ENCODE data around the gene C9orf40.

DNA sequence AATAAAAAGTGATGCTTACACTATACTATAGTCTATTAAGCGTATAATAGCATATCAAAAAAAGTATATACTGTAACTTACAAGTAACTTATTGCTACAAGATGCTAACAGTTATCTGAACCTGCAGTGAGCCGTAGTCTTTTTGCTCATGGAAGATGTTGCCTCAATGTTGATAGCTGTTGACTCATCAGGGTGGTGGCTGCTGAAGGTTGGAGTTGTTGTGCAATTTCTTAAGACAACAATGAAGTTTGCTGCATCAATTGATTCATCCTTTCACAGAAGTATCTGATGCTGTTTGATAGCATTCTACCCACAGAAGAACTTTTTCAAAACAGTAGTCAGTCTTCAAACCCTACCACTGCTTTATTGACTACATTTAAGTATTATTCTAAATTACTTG lies 7.8 kb upstream of the C9orf40 start:
- TF ChIP-seq, protein P1, sequence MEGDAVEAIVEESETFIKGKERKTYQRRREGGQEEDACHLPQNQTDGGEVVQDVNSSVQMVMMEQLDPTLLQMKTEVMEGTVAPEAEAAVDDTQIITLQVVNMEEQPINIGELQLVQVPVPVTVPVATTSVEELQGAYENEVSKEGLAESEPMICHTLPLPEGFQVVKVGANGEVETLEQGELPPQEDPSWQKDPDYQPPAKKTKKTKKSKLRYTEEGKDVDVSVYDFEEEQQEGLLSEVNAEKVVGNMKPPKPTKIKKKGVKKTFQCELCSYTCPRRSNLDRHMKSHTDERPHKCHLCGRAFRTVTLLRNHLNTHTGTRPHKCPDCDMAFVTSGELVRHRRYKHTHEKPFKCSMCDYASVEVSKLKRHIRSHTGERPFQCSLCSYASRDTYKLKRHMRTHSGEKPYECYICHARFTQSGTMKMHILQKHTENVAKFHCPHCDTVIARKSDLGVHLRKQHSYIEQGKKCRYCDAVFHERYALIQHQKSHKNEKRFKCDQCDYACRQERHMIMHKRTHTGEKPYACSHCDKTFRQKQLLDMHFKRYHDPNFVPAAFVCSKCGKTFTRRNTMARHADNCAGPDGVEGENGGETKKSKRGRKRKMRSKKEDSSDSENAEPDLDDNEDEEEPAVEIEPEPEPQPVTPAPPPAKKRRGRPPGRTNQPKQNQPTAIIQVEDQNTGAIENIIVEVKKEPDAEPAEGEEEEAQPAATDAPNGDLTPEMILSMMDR (IDR thresholded peaks at IDR 0.05 in 2 of 3, conservative IDR thresholded peaks at IDR 0.05 in 1 of 3; ENCODE audit: borderline replicate concordance in 1 of 3, insufficient read depth in 1 of 3, low read depth in 2 of 3, low read length in 2 of 3): no peak
- no peak for TF ChIP-seq EZH2 (IDR thresholded peaks at IDR 0.05)
- no peak for TF ChIP-seq SP1 (IDR thresholded peaks at IDR 0.05; ENCODE audit: low read depth)
- no peak for TF ChIP-seq YY1 (IDR thresholded peaks at IDR 0.05; ENCODE audit: extremely low read depth, insufficient replicate concordance, low read depth, low read length)
- TF ChIP-seq EZH2phosphoT487 (IDR thresholded peaks at IDR 0.05; ENCODE audit: borderline replicate concordance): no peak
- TF ChIP-seq, protein P2, sequence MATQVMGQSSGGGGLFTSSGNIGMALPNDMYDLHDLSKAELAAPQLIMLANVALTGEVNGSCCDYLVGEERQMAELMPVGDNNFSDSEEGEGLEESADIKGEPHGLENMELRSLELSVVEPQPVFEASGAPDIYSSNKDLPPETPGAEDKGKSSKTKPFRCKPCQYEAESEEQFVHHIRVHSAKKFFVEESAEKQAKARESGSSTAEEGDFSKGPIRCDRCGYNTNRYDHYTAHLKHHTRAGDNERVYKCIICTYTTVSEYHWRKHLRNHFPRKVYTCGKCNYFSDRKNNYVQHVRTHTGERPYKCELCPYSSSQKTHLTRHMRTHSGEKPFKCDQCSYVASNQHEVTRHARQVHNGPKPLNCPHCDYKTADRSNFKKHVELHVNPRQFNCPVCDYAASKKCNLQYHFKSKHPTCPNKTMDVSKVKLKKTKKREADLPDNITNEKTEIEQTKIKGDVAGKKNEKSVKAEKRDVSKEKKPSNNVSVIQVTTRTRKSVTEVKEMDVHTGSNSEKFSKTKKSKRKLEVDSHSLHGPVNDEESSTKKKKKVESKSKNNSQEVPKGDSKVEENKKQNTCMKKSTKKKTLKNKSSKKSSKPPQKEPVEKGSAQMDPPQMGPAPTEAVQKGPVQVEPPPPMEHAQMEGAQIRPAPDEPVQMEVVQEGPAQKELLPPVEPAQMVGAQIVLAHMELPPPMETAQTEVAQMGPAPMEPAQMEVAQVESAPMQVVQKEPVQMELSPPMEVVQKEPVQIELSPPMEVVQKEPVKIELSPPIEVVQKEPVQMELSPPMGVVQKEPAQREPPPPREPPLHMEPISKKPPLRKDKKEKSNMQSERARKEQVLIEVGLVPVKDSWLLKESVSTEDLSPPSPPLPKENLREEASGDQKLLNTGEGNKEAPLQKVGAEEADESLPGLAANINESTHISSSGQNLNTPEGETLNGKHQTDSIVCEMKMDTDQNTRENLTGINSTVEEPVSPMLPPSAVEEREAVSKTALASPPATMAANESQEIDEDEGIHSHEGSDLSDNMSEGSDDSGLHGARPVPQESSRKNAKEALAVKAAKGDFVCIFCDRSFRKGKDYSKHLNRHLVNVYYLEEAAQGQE (IDR thresholded peaks at IDR 0.05; ENCODE audit: low read depth): no peak
- no peak for TF ChIP-seq POLR2AphosphoS5 (IDR thresholded peaks at IDR 0.05; ENCODE audit: low read depth, low read length)
- no peak for TF ChIP-seq JUND (IDR thresholded peaks at IDR 0.05)
- TF ChIP-seq, protein P3, sequence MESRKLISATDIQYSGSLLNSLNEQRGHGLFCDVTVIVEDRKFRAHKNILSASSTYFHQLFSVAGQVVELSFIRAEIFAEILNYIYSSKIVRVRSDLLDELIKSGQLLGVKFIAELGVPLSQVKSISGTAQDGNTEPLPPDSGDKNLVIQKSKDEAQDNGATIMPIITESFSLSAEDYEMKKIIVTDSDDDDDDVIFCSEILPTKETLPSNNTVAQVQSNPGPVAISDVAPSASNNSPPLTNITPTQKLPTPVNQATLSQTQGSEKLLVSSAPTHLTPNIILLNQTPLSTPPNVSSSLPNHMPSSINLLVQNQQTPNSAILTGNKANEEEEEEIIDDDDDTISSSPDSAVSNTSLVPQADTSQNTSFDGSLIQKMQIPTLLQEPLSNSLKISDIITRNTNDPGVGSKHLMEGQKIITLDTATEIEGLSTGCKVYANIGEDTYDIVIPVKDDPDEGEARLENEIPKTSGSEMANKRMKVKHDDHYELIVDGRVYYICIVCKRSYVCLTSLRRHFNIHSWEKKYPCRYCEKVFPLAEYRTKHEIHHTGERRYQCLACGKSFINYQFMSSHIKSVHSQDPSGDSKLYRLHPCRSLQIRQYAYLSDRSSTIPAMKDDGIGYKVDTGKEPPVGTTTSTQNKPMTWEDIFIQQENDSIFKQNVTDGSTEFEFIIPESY (IDR thresholded peaks at IDR 0.05; ENCODE audit: extremely low read depth, insufficient replicate concordance, low read length): no peak
- no peak for TF ChIP-seq ZNF274 (IDR thresholded peaks at IDR 0.05; ENCODE audit: low read depth, low read length)
- TF ChIP-seq ELF1 (IDR thresholded peaks at IDR 0.05; ENCODE audit: borderline replicate concordance, low read depth): no peak

Measured in HCT116 (cell line).